Glomerular visceral epithelial cell (primary cell): ENCODE measurements around the gene ARPC4.
"Not testable (repeated sequence)": the region's sequence is repeated elsewhere in the genome, so short reads cannot be mapped to it uniquely, and the experiment has no call there.

ENCODE experiments used
- DNase-seq: peaks from one replicate; pipeline ENCODE4 v3.0.0-alpha.2; 2016; ENCODE audit errors: extremely low spot score

Gene ARPC4

DNA sequence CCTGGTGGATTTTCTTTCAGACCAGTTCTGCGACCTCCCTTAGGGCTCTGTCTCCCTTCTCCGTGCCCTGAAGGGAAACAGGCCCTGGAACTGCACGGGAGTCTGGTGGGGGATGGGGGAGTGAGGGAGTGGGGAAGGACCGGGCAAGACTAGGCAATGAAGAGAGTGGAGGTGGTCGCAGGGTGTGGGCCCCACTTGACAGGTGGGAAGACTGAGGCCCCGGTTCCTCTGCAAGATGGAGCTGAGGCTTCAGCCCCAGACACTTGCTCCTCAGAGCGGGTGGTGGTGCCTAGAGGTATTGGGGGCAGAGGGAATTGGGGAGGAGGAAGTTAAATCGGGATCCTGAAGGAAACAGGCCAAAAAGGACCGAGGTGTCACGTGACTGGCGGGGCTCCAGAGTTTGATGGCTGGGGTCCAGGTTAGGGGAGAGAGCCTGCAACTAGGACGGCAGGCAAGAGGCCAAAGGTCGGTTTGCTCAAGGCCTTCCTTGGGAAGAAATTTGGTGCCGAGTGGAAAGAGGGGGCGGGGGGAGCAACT, 22.5 kb upstream of the ARPC4 start:
- no peak for DNase-seq

GRCh38 chr3:9771007-9771406, 21.9 kb upstream of the ARPC4 start:
- not testable (repeated sequence) for DNase-seq

DNA sequence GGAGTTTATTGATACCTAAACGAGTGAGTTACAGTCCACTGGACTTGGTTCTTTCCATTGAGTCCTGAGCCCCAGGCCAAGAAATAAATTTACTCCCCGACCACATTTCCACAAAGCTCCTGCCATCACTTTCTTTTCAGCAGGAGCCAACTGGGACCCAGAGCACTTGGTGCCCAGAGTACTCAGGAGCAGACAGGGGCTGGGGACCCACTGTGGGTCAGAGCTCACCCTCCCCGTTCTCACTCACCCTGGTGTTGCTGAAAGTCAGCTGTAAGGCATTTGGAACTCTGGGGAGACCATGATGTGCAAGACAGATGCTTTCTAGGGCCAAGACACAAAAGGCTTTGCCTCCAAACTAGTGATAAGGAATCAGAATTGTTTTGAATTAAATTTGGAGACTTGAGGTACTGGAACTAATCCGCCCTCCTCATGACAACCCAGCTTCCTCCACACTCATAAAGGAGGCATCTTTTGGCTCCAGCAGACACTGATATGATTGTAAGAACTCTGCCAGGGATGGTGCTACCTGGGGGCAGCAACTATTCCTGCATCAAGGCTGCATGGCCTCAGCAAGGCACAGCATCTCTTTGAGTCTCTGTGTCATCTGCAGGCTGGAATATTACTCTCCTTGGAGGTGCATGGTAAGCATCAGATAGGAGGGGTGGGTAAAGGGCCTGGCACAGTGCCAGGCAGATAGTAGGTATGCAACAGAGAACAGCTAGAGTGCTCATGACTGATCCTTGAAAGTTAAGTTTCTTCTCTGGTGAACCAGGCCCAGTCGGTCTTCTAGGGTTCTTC, 15.8 kb upstream of the ARPC4 start:
- DNase-seq, result no peak

DNA sequence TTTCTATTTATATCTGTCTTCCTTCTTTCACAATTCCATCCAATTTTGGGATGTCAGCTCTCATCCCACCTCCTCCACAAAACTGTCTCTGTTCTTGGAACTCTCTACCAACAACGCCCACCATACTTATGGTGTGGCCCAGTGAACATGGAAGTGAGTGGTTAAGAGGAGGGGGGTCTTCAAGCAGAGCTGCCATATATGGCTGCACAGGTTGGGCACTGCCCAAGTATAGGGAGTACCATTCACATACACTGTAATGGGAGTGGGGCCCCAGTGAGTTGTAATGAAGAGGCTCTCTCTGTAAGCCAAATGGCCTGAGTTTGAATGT, 15.2 kb upstream of the ARPC4 start:
- no peak for DNase-seq

DNA sequence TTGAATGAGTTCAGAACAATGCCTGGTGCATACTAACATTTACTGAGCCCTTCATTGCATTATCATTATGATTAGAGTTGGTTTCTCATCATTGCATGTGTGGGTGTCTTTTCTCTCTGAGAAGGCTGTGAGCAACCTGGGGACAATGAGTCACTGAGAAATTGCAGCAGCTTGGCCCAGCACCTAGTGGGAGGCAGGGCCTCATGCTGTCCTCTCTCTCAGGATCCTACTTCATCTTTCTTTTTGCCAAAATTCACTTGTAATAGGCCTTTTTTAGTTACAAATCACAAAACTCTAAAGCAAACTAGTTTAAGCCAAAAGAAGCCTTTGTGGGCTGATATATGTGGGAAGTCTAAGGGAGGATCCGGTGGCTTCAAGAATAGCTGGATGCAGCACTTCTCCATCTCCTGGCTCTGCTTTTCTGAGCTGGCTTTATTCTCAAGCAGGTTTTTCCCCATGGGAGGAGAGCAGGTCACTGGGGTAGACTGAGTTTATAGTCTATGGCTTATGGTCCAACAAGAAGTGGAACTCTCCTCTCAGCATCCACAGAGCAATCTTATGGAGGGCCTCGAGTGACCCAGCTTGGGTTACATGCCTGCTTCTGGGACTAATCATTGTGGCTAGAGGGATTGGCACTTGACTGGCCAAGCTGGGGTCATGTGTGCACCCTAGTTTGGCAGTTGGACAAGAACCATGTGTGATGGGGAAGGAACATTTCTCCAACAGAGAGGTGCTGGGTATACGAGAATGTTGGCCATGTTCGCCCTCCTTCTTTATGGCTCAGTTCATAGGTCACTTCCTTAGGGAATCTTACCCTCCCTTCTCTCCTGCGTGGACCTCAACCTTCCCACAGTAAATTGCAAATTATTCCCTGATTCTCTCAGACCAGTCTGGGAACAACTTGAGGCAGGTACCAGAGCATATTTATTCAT, 14.5 kb upstream of the ARPC4 start:
- DNase-seq, result peak; percentile 28

DNA sequence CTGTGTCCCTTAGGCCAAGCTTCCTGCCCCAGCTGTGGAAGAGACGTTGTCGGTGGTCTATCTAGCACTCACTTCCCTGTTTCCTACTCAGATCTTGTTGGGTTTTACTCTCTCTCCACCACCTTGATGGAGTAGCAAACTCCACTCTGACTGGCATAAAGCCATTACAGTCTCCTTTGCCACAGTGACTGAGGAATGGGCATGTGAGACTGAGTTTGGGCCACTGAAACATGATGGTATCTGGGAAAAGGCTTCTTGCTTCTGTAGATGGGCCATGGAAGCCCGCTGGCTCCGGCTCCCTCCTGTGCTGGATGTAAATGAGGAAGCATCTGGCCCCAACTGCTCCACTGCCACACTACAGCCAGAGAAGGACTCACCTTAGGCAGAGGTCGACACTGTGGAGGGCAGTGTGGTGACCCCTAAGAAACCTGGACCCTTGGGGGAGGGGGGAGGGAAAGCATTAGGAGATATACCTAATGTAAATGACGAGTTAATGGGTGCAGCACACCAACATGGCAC, 13.7 kb upstream of the ARPC4 start:
- no peak for DNase-seq

GRCh38 chr3:9779721-9780457, 13.0 kb upstream of the ARPC4 start:
- DNase-seq, result peak; percentile 52

- peak; percentile 66 for DNase-seq
Measured at GRCh38 chr3:9780458-9780812, 12.4 kb upstream of the ARPC4 start.

DNA sequence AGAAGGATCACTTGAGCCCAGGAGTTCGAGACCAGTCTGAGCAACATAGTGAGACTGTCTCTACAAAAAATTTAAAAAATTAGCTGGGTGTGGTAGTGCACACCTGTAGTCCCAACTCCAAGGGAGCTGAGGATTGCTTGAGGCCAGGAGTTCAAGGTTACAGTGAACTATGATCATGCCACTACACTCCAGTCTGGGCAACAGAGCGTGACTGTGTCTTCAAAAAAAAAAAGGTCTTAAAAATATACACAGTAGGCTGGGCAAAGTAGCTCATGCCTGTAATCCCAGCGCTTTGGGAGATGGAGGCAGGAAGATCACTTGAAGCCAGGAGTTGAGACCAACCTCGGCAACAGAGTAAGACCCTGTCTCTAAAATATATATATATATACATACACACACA, 12.0 kb upstream of the ARPC4 start:
- peak; percentile 17 for DNase-seq

GRCh38 chr3:9781551-9781950, 11.3 kb upstream of the ARPC4 start:
- DNase-seq, result no peak

- DNase-seq, result no peak
Measured at GRCh38 chr3:9781978-9782603, 10.8 kb upstream of the ARPC4 start.

DNA sequence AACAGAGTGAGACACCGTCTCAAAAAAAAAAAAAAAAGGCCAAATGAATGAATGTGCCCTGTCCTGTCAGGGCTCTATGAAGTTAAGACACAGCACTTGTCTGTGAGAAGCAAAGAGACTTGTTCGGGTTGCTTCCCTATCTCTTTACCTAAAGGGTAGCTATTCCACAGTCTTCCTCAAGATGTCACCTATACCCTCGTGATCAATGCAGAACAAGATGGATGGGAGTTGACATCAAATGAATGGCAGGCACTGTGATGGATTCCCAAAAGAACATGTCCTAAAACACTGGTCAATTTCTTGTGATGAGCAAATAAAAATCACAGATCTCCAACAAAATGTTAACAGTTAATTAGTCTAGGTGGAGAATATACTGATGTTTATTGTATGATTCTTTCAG, 10.1 kb upstream of the ARPC4 start:
- no peak for DNase-seq

- no peak for DNase-seq
Measured at GRCh38 chr3:9783954-9784353, 8.9 kb upstream of the ARPC4 start.

DNA sequence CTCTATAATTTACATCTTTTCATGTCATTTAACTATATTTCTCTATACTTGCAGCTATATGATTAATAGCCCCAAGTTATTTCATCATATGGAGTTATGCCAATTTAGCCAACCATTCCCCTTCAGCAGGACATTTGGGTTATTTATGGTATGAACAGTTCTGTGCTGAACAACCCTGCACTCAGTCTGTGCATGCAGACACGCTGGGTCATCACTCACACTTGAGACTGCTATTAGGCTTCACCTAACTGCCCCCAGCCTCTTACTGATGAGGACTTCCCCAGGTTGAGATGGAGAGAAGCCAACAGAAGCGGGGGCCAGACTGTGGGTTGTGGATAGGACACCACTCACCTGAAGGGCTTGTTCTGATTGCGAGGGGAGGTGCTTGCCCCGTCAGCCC, 7.9 kb upstream of the ARPC4 start:
- no peak for DNase-seq

DNA sequence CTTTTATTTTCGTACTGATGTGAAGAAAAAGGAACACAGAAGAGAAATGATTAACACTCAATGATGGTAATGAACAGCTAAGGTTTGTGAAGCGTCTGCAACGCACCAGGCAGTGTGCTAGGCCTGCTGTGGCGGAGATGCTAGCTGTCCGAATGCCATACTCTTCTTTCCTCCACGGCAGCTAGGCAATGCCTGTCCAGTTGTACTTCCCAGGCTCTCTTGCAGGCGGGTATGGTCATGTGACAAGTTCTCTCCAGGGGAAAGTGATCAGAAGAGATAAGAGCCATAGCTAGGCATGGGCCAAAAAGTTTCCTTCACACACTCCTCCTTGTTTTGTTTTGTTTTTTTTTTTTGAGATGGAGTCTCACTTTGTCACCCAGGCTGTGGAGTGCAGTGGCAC, 7.3 kb upstream of the ARPC4 start:
- DNase-seq, result no peak

DNA sequence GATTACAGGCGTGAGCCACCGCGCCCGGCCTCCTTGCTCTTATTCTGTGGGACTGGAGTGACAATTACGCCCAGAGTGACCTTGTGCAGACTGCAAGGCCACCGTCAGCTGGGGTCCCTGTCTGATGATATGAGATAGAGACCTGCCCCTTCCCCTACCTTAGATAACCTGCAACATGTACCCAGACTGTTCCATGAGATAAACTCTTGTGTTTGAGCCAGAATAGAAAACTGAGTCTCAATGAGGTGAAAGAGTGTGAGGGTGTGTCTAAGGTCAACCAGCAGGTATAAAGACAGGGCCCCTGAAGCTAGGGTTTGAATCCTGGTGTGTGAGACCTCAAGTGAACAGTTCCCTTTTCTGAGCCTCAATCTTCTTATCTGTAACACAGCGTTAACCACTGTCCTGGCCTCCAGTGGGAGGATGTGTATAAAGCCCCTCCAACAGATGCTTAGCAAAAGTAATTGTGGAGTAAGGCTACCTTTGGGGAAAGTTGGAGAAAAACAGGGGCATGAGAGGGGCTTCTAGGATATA, 6.6 kb upstream of the ARPC4 start:
- no peak for DNase-seq

- DNase-seq, result no peak
Measured at GRCh38 chr3:9786825-9787669, 5.8 kb upstream of the ARPC4 start.

DNA sequence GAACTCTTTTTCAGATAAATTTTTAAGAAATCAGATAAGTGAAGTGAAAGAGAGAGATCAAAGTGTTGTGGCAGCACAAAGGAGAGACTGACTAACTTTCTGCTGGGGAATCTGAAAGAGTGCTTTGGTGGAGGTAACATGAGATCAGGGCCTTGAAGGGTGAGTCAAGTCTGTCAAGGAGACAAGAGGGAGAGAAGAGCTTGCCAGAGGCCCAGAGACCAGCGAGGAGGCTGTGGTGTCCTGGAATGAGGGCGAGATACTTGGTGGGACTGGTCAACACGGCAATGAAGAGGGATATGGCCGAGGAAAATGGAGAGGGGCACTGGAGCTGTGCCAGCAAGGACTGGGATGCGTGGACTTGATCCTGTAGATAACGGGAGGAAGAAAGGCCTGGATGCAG, 5.2 kb upstream of the ARPC4 start:
- no peak for DNase-seq

DNA sequence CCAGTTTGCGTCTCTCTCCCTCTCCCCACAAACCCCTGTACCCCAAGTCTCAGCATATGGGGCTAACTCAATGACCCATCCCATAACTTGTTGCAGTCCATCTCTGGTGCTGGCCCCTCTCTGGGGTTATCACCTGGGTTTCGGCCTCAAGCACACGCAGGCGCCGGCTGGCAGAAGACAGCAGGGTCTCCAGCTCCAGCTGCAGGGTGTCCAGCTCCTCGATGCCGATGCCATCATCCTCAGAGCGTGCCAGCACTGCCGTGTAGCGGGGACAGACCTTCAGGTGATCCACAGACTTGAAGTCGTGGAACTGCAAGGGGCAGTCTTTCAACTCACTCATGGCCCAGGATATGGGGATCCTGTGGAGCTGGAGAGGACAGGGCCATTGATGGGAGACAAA, 1.8 kb upstream of the ARPC4 start:
- no peak for DNase-seq

DNA sequence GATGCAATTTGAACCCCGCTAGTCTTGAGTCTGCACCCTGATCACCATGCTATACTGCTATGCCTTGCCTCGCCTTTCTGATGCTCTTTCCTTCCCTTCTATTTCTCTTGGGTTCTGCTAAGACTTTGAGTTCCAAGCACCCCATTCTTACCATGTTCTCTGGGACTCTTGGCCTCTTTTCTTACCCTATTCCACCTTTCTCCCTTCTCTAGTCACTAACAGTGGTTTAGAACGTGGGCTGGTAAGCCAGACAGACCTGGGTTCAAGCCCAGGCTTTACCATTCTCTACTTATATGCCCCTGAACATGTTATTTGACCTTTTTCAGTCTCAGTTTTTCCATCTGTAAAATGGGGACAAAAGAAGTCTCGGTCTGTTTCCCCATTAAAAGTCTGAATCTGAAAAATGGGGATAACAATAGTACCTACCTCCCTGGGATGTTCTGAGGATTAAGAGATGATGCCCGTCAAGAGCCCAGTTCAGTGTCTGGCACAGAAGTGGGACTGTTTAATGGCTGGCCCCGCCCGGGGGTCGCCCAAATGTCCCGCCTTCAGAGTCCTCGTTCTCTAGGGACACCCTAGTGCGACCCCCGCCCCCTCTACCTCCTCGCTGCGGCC, 985 bp upstream of the ARPC4 start:
- no peak for DNase-seq
